ENCODE measurements around the gene NCKIPSD.

DNA sequence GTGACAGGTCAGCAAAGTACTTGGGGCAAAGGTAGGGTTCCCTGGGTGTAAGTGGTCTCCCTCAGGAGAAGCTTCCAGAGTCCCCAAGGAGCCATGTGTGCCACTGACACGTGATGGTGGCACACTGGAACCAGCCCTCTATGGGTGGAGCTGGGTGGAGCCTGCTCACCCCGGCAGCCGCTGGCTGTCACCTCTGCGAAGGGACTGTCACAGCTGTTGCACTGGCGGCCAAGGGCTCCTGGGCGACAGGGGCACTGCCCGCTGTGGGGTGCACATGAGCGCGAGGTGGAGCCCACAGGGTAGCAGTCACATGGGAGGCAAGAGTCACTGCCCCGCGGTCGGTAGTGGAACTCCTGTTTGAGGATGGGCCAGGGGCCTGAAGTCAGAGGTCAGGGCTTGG, 35.0 kb downstream of the NCKIPSD start:
- TF ChIP-seq, protein P1, sequence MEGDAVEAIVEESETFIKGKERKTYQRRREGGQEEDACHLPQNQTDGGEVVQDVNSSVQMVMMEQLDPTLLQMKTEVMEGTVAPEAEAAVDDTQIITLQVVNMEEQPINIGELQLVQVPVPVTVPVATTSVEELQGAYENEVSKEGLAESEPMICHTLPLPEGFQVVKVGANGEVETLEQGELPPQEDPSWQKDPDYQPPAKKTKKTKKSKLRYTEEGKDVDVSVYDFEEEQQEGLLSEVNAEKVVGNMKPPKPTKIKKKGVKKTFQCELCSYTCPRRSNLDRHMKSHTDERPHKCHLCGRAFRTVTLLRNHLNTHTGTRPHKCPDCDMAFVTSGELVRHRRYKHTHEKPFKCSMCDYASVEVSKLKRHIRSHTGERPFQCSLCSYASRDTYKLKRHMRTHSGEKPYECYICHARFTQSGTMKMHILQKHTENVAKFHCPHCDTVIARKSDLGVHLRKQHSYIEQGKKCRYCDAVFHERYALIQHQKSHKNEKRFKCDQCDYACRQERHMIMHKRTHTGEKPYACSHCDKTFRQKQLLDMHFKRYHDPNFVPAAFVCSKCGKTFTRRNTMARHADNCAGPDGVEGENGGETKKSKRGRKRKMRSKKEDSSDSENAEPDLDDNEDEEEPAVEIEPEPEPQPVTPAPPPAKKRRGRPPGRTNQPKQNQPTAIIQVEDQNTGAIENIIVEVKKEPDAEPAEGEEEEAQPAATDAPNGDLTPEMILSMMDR (IDR thresholded peaks at IDR 0.05; ENCODE audit: extremely low read depth in 1 of 2, insufficient read depth in 1 of 2, low read depth in 1 of 2, low read length in 2 of 2), result no peak
- TF ChIP-seq POLR2A (IDR thresholded peaks at IDR 0.05; ENCODE audit: low read depth, low read length), result no peak
- no peak for TF ChIP-seq POLR2AphosphoS5 (IDR thresholded peaks at IDR 0.05; ENCODE audit: insufficient read depth, low read depth, low read length)
- TF ChIP-seq EZH2 (IDR thresholded peaks at IDR 0.05; ENCODE audit: borderline replicate concordance, low read depth, low read length, severe bottlenecking), result no peak
- TF ChIP-seq JUN (IDR thresholded peaks at IDR 0.05; ENCODE audit: borderline replicate concordance, insufficient read depth, insufficient read length, low read depth), result no peak
- TF ChIP-seq, protein P2, sequence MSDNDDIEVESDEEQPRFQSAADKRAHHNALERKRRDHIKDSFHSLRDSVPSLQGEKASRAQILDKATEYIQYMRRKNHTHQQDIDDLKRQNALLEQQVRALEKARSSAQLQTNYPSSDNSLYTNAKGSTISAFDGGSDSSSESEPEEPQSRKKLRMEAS (IDR thresholded peaks at IDR 0.05; ENCODE audit: insufficient read depth, insufficient read length), result no peak
- no peak for TF ChIP-seq FOS (IDR thresholded peaks at IDR 0.05; ENCODE audit: borderline replicate concordance, insufficient read depth, low read length)
- TF ChIP-seq GATA2 (IDR thresholded peaks at IDR 0.05; ENCODE audit: insufficient read depth, insufficient read length, low read depth, low read length), result no peak
- no peak for TF ChIP-seq MYC (IDR thresholded peaks at IDR 0.05; ENCODE audit: low read depth, low read length)

All from endothelial cell of umbilical vein (primary cell).